Activated T-cell treated with anti-CD3 and anti-CD28 coated beads for 4 hours (primary cell): Measurements from ENCODE around the gene PIK3R1.

Experiments used
- DNase-seq: peaks from one replicate; pipeline ENCODE4 v3.0.0-alpha.2; 2020

Gene PIK3R1

GRCh38 chr5:68303754-68304420, 88.3 kb downstream of the PIK3R1 start:
- no peak for DNase-seq

- no peak for DNase-seq
Measured at GRCh38 chr5:68304421-68305052, 89.0 kb downstream of the PIK3R1 start.

DNA sequence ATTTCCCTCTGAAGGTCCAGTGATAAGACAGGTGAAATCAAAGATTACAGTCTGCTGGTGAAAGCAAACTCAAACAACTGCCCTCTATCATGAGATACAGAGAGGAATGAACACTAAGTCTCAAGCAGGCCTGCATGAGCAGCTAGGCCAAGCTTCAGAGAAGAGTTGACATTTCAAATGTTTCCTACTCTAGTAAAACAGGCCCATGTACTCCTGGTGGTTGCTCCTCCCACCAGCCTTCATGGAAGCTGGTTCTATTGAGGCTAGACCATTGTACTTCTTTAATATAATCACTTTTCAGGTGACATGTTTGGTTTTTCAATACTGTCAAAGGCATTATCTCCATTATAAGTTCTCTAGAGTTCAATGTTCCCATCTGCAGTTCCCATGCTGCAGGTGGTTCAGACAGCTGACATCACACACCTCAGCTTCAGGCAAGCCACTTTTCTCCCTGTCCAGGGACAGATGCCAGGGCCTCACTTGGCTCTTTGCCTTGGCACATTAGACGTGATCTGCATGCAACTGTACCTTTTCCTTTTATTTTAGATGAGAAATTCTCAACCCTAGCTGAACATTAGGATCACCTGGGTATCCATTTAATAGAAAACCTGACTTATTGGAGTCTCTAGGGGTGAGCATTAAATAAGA, 89.8 kb downstream of the PIK3R1 start:
- no peak for DNase-seq

- no peak for DNase-seq
Measured at GRCh38 chr5:68306361-68307014, 90.9 kb downstream of the PIK3R1 start.

DNA sequence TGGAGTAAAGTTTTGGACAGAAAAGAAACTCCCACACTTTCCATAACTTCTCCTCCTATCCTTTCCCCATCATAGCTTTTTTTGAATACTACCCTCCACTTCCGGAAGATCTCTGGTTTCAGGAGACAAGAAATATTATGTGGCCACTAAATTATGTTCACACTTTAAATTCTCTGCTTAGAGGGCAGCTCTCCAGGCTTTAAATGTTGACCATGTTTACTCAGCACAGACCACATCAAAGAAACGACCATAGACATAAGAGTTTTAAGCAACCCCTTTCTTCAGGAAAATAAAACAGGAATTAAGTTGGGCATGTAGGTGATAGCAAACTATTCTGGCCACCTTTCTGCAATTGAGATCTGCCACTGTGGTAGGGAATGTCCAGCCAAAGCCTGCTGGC, 97.8 kb downstream of the PIK3R1 start:
- DNase-seq = no peak

DNA sequence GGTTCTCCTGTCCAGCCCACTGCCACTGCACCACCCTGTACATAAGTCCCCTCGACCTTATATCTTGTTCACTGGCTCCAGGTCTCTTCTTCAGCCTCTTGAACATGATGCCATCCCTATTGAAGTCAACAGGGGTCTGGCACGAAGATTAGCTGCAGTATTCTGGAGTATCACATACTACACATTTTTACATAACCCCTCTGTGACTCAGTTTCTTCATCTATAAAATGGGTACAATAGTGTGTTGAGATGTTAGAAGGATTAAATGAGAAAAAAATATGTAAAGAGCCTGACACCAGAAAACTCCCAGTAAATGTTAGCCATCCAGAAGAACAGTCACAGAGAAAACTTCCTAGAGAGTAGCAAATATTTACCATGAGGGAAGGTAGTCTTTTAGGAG, 98.9 kb downstream of the PIK3R1 start:
- no peak for DNase-seq

DNA sequence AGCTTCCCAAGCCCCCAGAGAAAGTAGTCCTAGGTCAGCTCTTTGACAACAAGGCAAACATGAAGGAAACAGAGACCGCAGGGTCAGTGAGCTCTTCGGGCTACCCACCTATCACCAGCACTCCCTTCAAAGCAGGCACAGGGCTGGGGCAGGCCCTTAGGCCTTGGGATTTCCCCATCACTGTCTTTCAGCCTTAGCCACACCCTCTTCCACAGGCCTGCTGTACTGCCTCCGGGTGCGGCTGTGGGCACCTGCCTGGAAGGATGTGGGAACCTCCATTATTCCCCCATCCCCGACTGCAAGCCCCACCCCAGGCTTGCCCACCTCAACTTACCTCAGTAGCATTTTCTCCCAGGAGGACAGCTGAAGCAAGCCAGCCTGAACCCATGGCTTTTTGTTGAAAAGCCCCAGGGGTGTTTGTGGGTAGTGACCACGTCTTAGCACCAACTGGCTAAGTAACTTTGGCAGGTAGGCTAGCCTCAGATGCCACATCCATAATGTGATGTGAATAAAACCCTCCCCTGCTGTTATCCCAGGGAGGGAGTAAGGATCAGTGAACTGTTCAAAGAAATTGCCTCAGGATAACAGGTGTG, 100.2 kb downstream of the PIK3R1 start:
- peak; percentile 6 for DNase-seq

DNA sequence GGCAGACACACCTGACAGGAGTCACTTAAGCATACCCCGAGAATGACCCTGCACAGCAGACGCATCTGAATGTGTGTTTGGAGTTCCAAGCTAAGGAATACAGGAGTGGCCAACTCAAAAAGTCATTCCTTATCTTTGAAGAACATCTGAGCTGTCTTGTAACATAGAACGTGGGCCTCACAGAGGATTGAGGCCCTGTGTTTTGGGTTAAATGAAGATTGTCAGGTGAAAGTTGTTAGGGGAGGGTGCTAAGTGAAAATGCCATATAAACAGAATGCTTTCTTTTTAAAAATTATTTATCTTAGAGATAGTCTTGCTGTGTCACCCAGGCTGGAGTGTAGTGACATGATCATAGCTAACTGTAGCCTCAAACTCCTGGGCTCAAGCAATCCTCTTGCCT, 100.9 kb downstream of the PIK3R1 start:
- no peak for DNase-seq

DNA sequence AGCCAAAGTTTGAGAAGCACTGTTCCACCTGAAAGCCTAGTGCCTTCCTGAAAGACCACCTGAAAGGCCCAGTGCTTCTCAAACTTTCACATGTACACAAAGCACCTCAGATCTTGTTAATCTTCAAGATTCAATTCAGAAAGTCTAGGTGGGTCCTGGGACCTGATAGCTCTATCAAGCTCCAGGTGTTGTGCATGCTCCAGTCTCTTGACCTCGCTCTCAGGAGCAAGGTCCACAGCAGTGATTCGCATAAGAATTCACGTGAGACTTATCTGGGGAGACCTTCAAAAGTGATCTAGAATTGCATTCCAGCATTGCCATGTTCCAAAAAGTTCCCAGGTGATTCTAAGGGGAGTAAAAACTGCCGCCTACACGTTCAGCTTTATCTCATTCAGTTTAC, 102.1 kb downstream of the PIK3R1 start:
- DNase-seq = no peak

DNA sequence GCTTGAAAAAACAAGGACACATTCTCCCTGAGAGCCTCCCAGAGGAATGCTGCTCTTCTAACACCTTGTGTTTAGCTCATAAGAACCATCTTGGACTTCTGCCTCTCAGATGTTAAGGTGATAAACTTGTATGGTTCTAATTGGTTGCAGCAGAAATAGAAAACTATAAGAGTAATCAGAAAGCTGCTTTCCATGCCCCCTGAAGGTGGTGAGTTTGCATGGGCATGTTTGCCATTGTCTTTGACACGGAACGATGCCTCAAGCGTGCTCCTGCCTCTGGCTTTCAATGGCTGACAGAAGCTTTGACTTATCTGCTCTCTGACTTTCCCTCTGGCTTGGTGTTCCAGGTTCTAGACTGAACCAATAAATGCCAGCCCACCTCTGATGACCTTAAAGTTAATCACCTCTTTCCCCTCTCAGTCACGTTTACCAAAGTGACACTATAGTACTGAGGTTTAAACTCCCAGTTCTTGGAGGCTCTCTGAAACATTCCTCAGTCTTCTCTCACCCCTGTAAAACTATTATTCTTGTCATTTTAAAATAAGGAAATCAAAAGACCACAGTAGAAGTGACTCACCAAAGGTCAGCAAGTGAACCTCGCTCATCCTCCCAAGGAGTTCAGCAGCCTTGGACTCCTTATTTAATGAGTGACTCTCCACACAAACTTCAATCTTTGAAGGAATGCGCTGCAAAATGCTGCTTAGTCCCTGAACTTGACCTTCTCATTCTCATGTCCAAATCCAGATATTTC, 103.6 kb downstream of the PIK3R1 start:
- no peak for DNase-seq

DNA sequence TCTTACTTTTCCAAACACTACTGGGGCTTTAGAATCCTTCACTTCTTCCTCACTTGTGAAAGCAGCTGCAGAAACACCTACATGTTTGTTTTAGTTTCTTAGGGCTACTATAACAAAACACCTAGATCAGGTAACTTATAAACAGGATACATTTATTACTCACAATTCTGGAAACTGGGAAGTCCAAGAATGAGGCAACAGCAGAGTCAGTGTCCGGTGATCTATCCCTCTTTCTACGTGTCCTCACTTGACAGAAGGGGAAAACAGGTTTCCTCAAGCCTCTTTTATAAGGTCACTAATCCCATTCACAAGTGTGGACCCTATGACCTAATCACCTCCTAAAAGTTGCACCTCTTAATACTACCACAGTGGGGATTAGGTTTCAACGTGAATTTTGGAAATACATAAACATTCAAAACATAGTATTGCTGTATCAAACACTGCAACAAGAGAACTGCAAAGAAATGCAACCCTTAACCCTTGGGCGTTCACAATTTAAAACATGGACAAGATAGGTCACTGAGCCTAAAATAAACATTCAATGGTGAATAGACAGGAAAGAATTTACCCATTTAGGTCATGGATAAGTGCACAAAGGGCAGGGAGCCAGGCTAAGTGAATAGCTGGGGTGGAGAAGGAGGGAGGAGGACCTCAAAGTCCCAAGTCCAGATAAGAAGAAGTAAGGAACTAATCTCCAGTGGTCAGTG, 104.3 kb downstream of the PIK3R1 start:
- no peak for DNase-seq

GRCh38 chr5:68320413-68320986, 104.9 kb downstream of the PIK3R1 start:
- DNase-seq = no peak

DNA sequence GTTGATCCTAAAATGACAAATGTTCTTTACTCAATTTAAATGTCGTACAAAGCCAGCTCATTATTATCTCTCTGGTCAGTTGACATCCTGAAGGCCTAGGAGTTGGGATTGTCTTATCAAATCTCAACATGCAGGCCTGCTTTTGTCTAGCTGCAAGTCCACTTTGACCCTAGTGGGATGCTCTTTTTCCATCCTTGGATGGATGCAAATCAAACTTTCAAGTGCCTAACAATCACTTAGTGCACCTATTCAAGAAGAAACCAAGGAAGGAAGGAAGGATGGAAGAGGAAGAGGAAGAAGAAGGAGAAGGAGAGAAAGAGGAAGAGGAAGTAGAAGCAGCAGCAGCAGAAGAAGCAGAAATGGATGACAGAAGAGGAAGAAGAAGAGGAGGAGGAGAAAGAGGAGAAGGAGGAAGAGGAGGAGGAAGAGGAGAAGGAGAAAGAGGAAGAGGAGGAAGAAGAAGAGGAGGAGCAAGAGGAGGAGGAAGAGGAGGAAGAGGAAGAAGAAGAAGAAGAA, 109.6 kb downstream of the PIK3R1 start:
- no peak for DNase-seq

- DNase-seq = no peak
Measured at GRCh38 chr5:68329554-68330255, 114.1 kb downstream of the PIK3R1 start.

DNA sequence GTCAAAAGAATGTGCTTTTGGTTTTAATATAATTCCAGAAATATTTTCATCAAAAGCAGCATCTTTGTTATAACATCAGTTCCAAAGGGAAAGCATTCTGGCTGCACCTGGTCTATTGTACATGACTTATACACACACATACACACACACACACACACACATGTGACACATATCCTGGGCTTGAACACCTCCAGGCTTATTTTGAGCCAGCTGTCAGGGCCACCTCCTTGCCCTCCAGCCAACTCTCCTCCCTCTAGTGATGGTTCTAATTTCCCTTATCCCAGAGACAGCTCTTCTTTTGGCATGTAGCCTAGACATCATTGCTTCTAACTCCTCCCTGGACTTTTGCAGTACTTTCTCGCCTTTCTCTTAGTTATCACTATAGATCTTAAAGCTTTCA, 115.0 kb downstream of the PIK3R1 start:
- no peak for DNase-seq

DNA sequence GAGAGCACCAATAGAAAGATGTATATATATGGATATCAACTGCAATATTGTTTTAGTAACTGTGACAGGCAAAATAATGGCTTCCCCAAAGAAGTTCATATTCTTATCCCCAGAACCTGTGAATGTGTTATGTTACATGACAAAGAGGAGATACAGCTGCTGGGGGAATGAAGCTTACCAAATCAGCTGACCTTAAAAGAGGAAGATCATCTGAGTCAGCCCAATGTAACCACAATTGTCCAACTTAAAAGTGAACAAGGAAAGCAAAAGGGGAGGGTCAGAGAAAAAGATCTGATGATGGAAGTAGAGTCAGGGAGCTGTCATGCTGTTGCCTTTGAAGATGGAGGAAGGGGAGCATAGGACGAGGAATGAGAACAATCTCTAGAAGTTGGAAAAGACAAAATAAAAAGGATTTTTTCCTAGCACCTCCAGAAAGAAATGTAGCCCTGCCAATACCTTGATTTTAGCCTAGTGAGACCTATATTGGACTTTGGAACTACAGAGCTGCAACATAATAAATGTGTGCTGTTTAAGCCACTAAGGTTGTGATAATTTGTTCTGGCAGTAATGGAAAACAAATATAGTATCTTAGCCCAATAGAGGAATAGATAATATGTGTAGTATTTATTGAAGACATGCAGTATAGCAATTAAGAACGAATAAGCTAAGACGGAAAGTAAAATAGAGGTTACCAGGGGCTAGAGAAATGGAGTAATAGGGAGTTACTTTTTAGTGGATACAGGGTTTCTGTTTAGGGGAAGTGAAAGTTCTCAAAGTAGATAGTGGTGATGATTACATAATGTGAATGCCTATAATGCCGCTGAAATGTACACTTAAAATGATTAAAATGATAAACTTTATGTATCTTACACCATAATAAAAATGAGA, 115.9 kb downstream of the PIK3R1 start:
- DNase-seq = no peak

GRCh38 chr5:68332080-68332451, 116.5 kb downstream of the PIK3R1 start:
- no peak for DNase-seq

- no peak for DNase-seq
Measured at GRCh38 chr5:68332556-68332955, 117.0 kb downstream of the PIK3R1 start.

GRCh38 chr5:68333649-68334552, 118.3 kb downstream of the PIK3R1 start:
- no peak for DNase-seq
